Neural progenitor cell (in vitro differentiated cells): Measurements from ENCODE around the gene PLCB1.

Experiments used
- EZH2phosphoT487 ChIP-seq: fragments of 200-600 bp; sonication (generic); IDR thresholded peaks from 2 replicates; pipeline ENCODE4 v1.6.1; 2017; ENCODE audit warnings: antibody characterized with exemption
- TF ChIP-seq, protein P1 (sequence below): fragments of 200-600 bp; sonication (generic); IDR thresholded peaks from 2 replicates; pipeline ENCODE4 v1.5.1; 2017; ENCODE audit warnings: antibody characterized with exemption, mild to moderate bottlenecking

GRCh38 chr20:8229090-8229489 is 97.0 kb downstream of the PLCB1 start:
- TF ChIP-seq, protein P1, sequence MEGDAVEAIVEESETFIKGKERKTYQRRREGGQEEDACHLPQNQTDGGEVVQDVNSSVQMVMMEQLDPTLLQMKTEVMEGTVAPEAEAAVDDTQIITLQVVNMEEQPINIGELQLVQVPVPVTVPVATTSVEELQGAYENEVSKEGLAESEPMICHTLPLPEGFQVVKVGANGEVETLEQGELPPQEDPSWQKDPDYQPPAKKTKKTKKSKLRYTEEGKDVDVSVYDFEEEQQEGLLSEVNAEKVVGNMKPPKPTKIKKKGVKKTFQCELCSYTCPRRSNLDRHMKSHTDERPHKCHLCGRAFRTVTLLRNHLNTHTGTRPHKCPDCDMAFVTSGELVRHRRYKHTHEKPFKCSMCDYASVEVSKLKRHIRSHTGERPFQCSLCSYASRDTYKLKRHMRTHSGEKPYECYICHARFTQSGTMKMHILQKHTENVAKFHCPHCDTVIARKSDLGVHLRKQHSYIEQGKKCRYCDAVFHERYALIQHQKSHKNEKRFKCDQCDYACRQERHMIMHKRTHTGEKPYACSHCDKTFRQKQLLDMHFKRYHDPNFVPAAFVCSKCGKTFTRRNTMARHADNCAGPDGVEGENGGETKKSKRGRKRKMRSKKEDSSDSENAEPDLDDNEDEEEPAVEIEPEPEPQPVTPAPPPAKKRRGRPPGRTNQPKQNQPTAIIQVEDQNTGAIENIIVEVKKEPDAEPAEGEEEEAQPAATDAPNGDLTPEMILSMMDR = no peak
- TF ChIP-seq EZH2phosphoT487 = no peak
